Activated CD4-positive, alpha-beta T cell treated with anti-CD3 and anti-CD28 coated beads, Interleukin-2, amount 50 U/mL, for 1 hour (primary cell): ENCODE data around the gene C1orf210.

Experiments
- DNase-seq: peaks from one replicate; pipeline ENCODE4 v3.0.0-alpha.2; 2020

The C1orf210 gene

DNA sequence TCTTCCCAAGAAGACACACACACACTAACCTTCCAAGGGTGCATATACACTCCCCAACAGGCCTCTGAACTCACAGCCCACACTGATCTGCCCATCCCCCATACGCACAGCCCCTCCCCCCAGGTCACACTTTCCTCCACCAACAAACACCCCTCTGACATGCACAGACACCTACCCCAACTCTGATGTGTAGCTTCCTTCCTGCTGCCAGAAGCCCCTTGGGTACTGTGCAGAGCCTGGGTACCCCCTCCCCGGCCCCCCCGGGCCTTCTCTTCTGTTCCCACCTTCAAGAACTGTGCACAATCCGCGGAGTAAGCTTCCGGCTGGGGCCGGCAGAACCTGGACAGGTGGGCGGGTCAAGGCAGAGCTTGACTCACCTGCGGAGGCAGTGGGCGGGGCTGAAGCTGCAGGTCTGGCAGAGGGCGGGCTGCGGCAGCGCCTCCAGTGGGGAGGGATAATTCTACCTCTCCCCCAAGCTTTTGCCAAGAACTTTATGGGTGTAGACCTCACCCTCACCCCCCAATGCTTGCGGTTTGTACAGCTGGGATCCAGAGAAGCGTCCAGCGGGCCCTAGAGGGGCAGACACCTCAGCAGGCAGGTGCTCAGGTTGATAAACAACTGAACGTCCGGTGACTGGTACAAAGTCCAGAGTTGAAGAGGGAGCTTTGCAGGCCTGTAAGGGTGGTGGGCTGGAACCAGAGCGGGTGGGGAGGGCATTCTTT is at the start of gene C1orf210:
Gene C1orf210 (minus strand): TSS at position 313 of the 722 bp plus-strand sequence. CDS start 2,311 bp downstream, outside the sequence.
- DNase-seq: no peak

DNA sequence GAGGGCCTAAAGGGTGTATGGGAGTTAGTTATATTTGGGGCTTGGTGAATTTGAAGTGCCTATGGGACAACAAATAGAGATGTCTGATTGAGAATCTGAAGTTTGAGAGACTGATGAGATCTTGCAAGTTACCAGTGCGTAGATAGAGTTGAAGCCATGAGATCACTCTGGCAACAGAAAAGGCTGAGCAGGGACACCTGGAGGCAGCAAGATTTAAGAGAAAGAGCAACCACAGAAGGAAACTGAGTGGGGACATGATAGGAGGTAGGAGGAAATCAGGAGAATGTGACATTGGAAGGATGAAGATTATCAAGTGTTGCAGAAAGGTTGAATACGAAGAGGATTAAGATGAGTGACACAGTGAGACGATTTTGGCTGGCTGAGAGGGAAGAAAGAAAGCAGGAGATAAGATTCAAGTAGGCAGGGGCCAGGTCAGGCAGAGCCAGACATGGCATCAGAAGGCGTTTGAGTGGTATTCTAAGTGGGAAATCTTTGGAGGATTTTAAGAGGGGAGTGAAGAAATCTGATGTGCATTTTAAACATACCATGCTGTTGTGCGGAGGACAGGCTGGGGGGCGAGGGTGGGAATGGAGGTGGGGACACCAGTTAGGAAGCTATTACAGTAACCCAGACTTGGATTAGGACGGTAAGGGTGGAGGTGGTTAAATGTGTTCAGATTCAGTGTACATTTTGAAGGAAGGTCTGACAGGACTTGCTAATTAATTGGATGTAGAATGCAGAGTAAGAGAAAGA is 49.2 kb upstream of the C1orf210 start:
- no peak for DNase-seq

DNA sequence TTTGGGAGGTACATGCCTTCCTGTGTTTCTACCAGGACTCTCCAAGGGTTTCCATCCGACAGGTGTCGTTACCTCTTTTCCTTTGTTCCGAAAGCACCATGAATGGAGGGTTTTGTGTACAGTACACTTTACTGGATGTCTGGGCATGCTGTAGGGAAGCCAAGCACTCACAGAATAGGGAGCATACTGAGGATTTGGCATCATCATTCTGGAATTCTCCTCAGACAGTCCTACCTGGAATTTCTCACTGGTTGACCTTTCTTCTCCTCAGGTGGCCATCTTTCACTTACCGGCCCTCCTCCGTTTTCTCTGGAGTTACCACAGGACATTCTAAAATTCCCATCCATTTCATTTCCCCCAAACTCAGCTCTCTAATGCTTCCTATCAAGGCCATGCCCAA is 46.3 kb upstream of the C1orf210 start:
- no peak for DNase-seq

DNA sequence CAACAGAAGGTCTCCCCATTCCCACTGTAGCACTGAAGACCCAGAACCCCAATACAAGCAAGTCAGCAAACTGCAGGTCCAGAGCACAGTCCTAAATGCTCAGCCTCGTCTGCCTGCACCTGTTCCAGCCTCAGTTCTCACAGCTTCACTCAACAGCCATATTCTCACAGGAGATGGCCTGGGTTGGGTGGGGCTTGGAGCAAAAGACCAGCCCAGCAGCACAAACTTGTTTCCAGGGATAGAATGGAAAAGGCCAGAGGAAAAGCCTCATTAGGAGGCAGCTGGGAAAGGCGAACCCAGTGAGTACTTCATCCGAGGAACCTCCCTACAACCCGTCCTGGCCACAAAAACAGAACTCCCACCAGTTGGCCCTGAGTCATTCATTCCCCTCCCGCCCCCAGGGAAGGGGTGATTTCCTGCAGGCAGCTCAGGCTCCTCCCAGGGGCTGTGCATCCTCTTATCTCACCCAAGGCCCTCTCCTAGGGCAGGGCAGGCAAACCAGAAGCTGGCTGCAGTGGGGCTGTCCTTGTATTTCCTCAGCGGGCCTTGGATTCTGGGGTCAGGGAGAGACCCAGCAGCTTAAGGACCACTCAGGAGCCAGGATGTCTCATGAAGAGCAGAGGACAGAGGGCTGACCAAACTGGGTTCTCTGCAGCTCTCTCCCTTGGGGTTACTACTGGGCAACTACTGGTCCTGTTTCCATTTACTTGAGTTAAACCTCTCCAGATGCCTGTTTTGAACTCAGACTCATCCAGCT is 44.8 kb upstream of the C1orf210 start:
- DNase-seq: no peak

DNA sequence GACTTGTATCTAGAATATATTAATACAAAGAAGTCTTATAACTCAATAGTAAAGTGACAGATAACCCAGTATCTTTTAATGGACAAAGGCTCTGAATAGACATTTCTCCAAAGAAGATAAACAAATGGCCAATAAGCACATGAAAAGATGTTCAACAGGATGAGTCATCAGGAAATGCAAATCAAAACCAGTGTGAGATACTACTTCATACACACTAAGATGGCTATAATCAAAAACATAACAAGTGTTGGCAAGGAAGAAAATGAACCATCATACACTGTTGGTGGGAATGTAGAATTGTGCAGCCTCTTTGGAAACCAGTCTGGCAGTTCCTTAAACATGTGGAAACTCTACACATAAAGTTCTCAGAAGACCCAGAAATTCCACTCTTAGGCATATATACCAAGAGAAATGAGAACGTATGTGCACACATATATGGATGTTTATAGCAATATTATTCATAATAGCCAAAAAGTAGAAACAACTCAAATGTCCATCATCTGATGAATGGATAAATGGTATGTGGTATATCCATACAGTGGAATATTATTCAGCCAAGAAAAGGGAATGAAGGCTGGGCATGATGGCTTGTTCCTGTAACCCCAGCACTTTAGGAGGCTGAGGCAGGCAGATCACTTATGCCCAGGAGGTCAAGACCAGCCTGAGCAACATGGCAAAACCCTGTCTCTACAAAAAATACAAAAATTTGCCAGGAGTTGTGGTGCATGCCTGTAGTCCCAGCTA is 42.3 kb upstream of the C1orf210 start:
- no peak for DNase-seq

DNA sequence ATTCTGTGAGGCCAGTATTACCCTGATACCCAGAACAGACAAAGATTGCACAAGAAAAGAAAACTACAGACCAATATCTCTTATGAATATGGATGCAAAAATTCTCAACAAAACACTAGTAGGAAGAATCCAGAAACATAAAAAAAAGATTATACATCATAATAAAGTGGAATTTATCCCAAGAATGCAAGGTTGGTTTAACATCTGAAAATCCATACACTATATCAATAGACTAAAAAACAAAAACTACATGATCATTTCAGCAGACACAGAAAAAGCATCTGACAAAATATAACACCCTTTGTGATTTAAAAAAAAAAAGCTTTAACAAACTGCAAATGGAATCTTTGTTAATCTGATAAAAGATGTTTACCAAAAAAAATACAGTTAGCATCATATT is 40.0 kb upstream of the C1orf210 start:
- DNase-seq: no peak

DNA sequence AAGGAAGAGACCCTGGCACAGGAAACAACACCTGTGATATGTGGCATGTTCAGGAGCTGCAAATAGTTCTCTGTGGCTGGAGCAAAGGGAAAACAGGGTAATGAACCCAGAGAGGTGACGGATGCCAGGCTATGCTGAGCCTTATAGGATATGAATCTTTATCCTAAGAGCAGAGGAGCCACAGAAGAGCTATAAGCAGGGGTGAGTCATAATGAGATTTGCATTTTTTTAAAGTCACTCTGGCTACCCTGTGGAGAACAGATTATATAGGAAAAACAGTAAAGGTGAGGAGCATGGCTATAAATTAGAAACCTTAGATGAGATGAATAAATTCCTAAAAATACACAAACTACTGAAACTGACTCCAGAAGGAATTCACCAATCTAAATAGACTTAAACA is 39.4 kb upstream of the C1orf210 start:
- no peak for DNase-seq

DNA sequence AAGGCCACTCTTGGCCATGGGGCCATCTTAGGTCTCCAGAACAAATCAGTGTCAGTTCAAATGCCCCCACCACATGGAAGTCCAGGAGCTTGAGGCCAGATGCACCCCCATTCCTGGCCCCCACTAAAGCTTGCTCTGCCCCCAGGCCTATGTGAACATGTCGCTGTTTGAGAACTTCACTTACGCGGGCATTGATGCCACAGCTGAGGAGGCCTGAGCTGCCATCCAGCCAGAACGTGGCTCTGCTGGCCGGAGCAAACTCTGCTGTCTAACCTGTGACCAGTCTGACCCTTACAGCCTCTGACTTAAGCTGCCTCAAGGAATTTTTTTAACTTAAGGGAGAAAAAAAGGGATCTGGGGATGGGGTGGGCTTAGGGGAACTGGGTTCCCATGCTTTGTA is 37.1 kb upstream of the C1orf210 start:
- no peak for DNase-seq

DNA sequence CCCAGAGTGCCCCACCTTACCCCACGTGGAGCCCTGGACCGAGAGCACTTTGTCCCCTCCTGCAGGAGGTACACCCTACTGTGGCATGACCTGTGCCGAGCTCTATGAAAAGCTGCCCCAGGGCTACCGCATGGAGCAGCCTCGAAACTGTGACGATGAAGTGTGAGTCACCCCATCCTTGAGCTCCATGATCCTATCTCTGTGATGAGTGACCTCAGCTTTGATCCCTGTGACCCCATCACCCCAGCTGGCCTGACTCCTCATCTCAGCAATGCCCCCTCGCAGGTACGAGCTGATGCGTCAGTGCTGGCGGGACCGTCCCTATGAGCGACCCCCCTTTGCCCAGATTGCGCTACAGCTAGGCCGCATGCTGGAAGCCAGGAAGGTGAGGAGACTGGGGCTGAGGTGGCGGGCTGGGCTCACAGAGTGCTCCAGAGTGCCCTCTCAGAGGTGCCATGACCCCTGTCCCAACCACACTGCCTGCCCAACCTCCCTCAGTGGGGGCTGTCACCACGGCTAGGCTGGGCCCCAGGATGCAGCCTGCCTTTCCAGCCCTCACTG is 36.0 kb upstream of the C1orf210 start:
- DNase-seq: no peak

DNA sequence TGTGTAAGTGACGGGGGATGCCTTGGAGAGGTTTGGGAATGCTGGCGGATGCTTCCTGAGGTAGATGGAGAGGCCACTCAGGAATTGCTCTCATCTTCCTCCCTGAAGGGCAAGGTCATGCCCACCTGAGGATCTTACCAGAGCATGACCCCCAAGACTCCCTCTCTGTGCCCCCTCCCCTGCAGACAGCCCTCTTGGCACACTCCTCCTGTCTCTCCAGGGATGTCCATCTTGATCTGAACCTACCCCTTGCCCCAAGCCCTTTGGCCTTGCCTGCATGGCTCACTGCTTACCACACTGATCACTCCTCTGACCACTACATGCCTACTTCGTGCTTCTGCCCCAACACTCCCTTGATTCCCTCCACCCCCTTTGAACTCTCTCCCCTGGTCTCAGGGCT is 34.4 kb upstream of the C1orf210 start:
- DNase-seq: no peak

DNA sequence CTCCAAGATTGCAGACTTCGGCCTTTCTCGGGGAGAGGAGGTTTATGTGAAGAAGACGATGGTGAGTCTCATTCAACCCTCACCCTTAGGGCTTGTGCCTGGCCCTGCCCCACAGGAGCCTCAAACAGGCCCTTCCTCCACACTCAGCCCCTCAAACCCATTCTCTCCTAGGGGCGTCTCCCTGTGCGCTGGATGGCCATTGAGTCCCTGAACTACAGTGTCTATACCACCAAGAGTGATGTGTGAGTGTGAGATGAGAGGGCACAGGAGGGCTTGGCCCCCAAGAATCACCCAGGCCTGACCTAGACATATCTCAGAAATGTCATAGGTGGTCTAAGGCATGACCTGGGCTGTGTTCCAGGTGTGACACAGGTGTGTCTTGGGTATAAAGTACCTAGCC is 33.9 kb upstream of the C1orf210 start:
- no peak for DNase-seq

DNA sequence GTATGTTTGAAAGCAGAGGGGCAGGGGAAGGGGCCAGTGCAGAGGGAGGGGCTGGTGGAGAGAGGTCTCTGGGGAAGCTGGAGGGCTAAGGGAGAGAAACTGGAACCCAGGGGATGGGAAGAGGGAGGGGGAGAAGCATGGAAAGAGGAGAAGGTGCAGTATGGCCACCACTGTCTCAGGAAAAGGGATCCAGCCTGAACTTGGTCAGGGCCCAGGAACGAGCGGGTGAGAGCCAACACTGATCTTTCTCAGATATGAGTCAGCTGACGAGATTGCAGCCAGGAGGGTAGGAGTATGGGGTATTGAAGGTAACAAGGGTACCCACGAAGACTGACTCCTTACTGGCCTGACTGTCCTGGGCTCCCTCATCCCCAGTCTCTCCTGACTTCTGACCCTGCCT is 33.5 kb upstream of the C1orf210 start:
- no peak for DNase-seq

DNA sequence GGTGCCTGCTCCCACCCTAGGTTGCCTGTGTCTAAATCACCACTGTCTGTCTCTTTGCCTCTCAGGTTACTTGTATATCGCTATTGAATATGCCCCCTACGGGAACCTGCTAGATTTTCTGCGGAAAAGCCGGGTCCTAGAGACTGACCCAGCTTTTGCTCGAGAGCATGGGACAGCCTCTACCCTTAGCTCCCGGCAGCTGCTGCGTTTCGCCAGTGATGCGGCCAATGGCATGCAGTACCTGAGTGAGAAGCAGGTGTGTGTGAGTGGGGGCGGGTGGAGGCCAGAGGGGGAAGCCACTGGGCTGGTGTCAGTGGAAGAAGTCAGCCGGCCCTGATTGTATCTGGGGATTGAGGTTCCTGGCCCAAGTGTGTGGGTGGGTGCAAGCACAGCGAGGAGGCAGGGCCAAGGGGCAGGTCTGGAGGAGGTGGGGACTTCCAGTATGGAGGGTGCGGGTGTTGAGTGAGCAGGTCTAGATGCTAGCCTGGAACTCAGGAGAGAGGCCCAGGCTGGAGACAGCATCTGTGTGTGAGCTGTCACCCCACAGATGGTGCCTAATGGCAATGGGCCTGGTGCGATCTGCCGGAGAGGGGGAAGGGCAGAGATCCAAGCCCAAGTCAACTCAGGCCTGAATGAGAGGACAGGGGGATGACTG is 32.6 kb upstream of the C1orf210 start:
- DNase-seq: no peak

DNA sequence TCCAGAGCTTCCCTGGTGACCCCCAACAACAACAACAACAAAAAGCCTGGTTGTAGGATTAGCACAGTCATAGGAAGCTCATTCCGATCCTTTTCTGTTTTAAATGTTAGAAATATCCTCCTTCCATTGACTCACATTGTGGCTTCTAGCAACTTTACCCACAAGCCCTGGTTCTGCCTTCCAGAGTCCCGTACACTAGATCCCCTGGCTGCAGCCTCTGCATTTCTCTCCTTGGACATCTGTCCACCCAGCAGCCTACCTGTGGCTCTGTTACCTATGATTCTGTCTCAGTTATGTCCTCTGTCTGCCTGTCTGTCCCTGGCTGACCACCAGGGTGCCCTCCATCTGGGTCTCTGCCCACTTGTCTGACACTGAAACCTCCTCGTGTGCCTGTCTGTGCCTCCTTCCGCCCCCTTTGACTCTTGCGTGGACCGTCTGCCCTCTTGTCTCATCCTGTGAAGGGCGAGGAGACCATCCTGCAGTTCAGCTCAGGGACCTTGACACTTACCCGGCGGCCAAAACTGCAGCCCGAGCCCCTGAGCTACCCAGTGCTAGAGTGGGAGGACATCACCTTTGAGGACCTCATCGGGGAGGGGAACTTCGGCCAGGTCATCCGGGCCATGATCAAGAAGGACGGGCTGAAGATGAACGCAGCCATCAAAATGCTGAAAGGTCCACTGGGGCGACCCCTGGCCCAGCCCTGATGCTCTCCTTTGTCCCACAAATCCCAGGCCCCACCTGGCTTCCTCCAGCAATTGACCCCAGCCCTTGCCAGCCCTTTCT is 31.5 kb upstream of the C1orf210 start:
- DNase-seq: no peak

DNA sequence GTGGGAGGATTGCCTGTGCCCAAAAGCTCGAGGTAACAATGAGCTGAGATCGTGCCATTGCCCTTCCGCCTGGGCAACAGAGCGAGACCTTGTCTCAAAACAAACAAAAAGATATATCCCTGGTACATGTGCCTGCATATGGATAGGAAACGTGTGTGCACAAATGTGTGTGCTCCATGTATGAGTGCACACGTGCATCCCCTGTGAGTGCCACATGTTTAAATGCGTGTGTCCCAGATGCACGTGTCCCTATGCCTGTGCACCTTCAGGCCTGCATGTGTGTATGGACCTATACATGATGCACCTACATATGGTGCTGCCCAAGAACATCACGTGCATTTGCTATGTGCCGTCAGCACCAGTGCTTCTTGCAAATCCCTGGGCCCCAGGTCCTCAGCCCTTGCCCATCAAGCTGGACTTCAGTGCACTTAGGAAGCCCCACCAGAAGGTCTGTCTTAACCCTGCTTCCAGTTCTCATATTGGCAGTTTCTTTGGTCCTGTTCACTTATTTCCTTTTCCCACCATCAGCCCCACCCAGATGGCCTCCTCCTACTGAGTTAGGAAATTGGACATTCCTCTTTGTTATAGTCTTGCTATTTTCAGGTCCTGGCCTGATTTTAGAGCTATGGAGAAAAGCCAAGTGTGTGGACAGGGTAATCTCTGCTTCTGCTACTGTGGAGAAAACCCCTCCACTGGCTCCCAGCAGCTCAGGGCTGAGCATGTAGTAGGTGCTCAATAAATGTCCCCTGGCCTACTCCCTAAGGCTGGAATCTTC is 30.8 kb upstream of the C1orf210 start:
- DNase-seq: no peak

DNA sequence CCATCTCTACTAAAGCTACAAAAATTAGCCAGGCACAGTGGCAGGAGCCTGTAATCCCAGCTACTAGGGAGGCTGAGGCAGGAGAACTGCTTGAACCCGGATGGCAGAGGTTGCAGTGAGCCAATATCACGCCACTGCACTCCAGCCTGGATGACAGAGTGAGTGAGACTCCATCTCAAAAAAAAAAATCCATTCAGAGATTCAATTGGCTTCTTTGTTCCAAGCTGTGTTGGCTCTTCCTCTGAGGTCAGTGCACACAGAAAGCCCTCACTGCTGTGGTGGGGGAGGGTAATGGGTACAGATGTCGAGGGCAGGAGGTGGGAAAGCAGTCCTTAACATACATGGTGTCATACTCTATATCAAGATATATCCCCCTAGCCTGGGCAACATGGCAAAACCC is 30.1 kb upstream of the C1orf210 start:
- no peak for DNase-seq

DNA sequence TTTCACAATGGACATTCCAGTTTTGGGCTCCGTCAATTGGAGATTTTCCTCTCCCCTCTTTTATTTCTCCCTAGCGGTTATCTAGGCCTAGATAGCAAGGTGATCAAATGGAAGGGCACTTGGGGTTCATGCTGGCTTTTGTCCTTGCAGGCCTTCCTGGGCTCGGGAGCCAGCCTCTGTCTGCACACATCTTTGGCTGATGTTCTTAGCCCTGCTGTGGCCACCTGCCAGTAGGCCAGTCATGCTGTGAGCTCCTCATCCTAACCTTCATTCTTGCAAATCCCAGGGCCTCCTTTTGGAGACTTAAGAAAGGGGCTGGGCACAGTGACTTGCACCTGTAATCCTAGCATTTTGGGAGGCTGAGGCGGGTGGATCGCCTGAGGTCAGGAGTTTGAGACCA is 28.9 kb upstream of the C1orf210 start:
- DNase-seq: no peak

DNA sequence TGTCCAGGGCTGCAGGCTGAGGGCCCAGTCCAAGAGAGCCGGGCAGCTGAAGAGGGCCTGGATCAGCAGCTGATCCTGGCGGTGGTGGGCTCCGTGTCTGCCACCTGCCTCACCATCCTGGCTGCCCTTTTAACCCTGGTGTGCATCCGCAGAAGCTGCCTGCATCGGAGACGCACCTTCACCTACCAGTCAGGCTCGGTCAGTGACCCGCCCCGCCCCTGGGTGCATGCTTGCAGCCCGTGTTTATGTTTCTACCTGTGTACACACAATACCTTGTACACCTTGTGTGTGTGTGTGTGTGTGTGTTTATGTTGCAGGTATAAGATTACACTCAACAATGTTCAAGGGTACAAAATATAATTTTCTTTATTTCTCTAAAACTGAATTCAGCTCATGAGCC is 28.4 kb upstream of the C1orf210 start:
- DNase-seq: no peak

DNA sequence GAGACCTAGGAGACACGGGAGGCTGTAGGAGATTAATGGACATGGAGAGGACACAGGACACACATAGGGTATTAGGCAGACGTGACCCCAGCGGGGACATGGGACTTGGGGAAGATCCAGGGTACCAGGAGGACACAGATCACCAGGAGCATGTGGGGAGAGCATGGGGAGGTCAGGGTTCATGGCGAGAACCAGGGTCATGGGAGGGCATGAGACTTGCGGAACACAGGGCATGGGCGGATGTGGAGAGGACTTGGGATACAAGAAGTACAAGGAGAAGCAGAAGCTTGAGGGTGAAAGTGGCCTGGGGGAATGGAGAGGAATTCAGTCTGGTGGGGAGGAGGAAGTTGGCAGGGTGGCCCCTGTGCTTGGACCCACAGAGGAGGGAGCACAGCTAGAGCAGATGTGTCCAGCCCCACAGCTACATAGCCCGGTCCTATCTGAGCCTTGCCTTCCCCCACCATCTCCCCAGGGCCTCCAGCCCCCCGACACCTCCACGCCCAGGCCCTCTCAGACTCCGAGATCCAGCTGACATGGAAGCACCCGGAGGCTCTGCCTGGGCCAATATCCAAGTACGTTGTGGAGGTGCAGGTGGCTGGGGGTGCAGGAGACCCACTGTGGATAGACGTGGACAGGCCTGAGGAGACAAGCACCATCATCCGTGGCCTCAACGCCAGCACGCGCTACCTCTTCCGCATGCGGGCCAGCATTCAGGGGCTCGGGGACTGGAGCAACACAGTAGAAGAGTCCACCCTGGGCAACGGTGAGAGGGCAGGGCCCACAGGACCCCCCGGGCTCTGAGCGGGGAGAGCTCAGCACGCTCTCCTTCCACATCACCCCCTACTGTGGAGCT is 27.5 kb upstream of the C1orf210 start:
- no peak for DNase-seq

DNA sequence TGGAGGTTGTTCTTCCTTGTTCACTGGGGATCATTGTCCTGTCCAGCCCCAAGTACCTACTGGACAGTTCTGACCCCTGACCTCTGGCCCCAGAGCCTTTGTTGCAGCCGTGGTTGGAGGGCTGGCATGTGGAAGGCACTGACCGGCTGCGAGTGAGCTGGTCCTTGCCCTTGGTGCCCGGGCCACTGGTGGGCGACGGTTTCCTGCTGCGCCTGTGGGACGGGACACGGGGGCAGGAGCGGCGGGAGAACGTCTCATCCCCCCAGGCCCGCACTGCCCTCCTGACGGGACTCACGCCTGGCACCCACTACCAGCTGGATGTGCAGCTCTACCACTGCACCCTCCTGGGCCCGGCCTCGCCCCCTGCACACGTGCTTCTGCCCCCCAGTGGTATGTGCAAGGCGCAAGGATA is 26.8 kb upstream of the C1orf210 start:
- DNase-seq: no peak
